HL-60 (cell line): Measurements from ENCODE around the gene OVCA2.

Experiments
- DNase-seq, 2 experiments: peaks; one replicate each; pipeline ENCODE4 v3.0.0-alpha.2; 2010 to 2020; ENCODE audit warnings: low read depth in 1 of 2, low spot score in 1 of 2
- H3K27ac ChIP-seq: fragments of 250-450 bp; sonication (Bioruptor Pico); replicated peaks from 2 replicates; pipeline ENCODE4 v1.5.1; 2020; ENCODE audit warnings: mild to moderate bottlenecking, moderate library complexity
- H3K27me3 ChIP-seq: fragments of 250-450 bp; sonication (Bioruptor Pico); 2 replicates; pipeline ENCODE4 v1.5.1; 2021; ENCODE audit warnings: mild to moderate bottlenecking, moderate library complexity; ENCODE audit not compliant: insufficient read depth, poor library complexity, severe bottlenecking
- H3K4me3 ChIP-seq: replicated peaks from 2 replicates; pipeline ENCODE4 v1.5.1; 2011; ENCODE audit warnings: mild to moderate bottlenecking, control low read depth, low read length; ENCODE audit not compliant: insufficient read depth
- CTCF ChIP-seq: IDR thresholded peaks from one replicate; pipeline ENCODE4 v1.5.1; 2011; ENCODE audit warnings: low read length, control low read depth, inconsistent platforms; ENCODE audit not compliant: insufficient read depth
- GABPA ChIP-seq: IDR thresholded peaks from 2 replicates; pipeline ENCODE4 v1.6.1; 2012; ENCODE audit warnings: low read depth
- POLR2AphosphoS5 ChIP-seq: IDR thresholded peaks from 2 replicates; pipeline ENCODE4 v1.6.1; 2012; ENCODE audit warnings: low read depth
- SPI1 ChIP-seq: IDR thresholded peaks from 2 replicates; pipeline ENCODE4 v1.6.1; 2012; ENCODE audit warnings: low read depth, mild to moderate bottlenecking, borderline replicate concordance
- TF ChIP-seq, protein P1 (sequence below): IDR thresholded peaks from 2 replicates; pipeline ENCODE4 v1.6.1; 2012; ENCODE audit warnings: low read depth; ENCODE audit not compliant: insufficient replicate concordance

OVCA2 gene

GRCh38 chr17:2077040-2077439, 35.2 kb downstream of the OVCA2 start:
- no peak for DNase-seq
- TF ChIP-seq, protein P1, sequence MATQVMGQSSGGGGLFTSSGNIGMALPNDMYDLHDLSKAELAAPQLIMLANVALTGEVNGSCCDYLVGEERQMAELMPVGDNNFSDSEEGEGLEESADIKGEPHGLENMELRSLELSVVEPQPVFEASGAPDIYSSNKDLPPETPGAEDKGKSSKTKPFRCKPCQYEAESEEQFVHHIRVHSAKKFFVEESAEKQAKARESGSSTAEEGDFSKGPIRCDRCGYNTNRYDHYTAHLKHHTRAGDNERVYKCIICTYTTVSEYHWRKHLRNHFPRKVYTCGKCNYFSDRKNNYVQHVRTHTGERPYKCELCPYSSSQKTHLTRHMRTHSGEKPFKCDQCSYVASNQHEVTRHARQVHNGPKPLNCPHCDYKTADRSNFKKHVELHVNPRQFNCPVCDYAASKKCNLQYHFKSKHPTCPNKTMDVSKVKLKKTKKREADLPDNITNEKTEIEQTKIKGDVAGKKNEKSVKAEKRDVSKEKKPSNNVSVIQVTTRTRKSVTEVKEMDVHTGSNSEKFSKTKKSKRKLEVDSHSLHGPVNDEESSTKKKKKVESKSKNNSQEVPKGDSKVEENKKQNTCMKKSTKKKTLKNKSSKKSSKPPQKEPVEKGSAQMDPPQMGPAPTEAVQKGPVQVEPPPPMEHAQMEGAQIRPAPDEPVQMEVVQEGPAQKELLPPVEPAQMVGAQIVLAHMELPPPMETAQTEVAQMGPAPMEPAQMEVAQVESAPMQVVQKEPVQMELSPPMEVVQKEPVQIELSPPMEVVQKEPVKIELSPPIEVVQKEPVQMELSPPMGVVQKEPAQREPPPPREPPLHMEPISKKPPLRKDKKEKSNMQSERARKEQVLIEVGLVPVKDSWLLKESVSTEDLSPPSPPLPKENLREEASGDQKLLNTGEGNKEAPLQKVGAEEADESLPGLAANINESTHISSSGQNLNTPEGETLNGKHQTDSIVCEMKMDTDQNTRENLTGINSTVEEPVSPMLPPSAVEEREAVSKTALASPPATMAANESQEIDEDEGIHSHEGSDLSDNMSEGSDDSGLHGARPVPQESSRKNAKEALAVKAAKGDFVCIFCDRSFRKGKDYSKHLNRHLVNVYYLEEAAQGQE: no peak
- TF ChIP-seq SPI1 (no peak), CTCF (no peak), GABPA (no peak), POLR2AphosphoS5 (no peak)
- Histone ChIP-seq H3K4me3 (no peak overlapping the region), H3K27ac (no peak overlapping the region), H3K27me3 (no peaks in the 10 kb centered on the region)

GRCh38 chr17:2081564-2081963, 39.7 kb downstream of the OVCA2 start:
- Histone ChIP-seq H3K27ac (no peak overlapping the region), H3K4me3 (no peak overlapping the region), H3K27me3 (no peaks in the 10 kb centered on the region)
- DNase-seq: no peak
- TF ChIP-seq SPI1: no peak
- no peak for TF ChIP-seq CTCF
- TF ChIP-seq, protein P1: no peak
- TF ChIP-seq POLR2AphosphoS5: no peak
- no peak for TF ChIP-seq GABPA

GRCh38 chr17:2082003-2082781, 40.4 kb downstream of the OVCA2 start:
- no peak for DNase-seq
- no peak overlapping the region for H3K27ac ChIP-seq
- no peaks in the 10 kb centered on the region for H3K27me3 ChIP-seq
- TF ChIP-seq, protein P1: no peak
- TF ChIP-seq SPI1: no peak
- no peak for TF ChIP-seq CTCF
- no peak for TF ChIP-seq POLR2AphosphoS5
- no peak for TF ChIP-seq GABPA
- H3K4me3 ChIP-seq: no peak overlapping the region
